Vagina (tissue), 2 donors: ENCODE measurements around the gene LYPD8.

Source experiments
- POLR2A ChIP-seq, 2 donors: fragments of 450-650 bp; IDR thresholded peaks; one replicate each; pipeline ENCODE4 v1.6.1; 2017; ENCODE audit warnings: antibody characterized with exemption in 2 of 2, mild to moderate bottlenecking in 2 of 2, moderate library complexity in 2 of 2
- POLR2AphosphoS5 ChIP-seq, 2 donors: sonication (generic); formaldehyde crosslinking; IDR thresholded peaks; one replicate each; pipeline ENCODE4 v1.9.0; 2017; ENCODE audit warnings: antibody characterized with exemption in 2 of 2, mild to moderate bottlenecking in 2 of 2, low read depth in 1 of 2; ENCODE audit not compliant: insufficient read depth in 1 of 2
- TF ChIP-seq, protein P1 (sequence below), 3 experiments: fragments of 450-650 bp in 2 of 3; fragments of 200-600 bp in 1 of 3; sonication (generic) in 1 of 3; IDR thresholded peaks; one replicate each; pipeline ENCODE4 v1.5.1; 2017 to 2019; ENCODE audit warnings: antibody characterized with exemption in 3 of 3, mild to moderate bottlenecking in 2 of 3, moderate library complexity in 2 of 3

DNA sequence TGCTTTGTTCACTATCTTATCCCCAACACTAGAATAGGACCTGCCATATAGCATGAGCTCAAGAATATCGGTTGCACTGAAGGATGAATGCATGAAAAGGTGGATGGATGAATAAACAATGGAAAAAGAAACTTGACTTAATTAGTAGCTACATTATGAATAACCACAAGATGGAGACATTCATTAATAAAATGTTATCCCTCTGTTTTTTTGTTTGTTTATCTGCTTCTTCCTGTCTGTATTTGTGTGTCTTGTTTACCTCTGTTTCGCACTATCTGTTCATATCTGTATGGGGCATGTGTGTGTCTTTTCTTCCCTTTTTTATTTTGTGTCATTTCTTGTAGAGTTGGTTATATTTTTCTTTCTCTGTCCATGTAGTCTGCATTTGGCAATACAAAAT, 51.9 kb downstream of the LYPD8 start:
- TF ChIP-seq, protein P1, sequence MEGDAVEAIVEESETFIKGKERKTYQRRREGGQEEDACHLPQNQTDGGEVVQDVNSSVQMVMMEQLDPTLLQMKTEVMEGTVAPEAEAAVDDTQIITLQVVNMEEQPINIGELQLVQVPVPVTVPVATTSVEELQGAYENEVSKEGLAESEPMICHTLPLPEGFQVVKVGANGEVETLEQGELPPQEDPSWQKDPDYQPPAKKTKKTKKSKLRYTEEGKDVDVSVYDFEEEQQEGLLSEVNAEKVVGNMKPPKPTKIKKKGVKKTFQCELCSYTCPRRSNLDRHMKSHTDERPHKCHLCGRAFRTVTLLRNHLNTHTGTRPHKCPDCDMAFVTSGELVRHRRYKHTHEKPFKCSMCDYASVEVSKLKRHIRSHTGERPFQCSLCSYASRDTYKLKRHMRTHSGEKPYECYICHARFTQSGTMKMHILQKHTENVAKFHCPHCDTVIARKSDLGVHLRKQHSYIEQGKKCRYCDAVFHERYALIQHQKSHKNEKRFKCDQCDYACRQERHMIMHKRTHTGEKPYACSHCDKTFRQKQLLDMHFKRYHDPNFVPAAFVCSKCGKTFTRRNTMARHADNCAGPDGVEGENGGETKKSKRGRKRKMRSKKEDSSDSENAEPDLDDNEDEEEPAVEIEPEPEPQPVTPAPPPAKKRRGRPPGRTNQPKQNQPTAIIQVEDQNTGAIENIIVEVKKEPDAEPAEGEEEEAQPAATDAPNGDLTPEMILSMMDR (IDR thresholded peaks at IDR 0.05), result no peak
- no peak for TF ChIP-seq POLR2AphosphoS5 (IDR thresholded peaks at IDR 0.05; ENCODE audit: insufficient read depth in 1 of 2, low read depth in 1 of 2)
- TF ChIP-seq POLR2A (IDR thresholded peaks at IDR 0.05), result no peak
